Esophagus muscularis mucosa (tissue), 4 donors: ENCODE results near the gene ATN1.

ENCODE experiments used
- EP300 ChIP-seq: sonication (generic); formaldehyde crosslinking; IDR thresholded peaks from one replicate; pipeline ENCODE4 v1.6.1; 2017; ENCODE audit warnings: antibody characterized with exemption
- POLR2A ChIP-seq: fragments of 450-650 bp; IDR thresholded peaks from one replicate; pipeline ENCODE4 v1.6.1; 2017; ENCODE audit warnings: antibody characterized with exemption, moderate library complexity, mild to moderate bottlenecking, low read depth
- TF ChIP-seq, protein P1 (sequence below), 3 experiments: fragments of 200-600 bp in 2 of 3; fragments of 450-650 bp in 1 of 3; sonication (generic) in 2 of 3; IDR thresholded peaks; one replicate each; pipeline ENCODE4 v1.5.1; 2017 to 2019; ENCODE audit warnings: antibody characterized with exemption in 3 of 3, mild to moderate bottlenecking in 2 of 3, moderate library complexity in 1 of 3

DNA sequence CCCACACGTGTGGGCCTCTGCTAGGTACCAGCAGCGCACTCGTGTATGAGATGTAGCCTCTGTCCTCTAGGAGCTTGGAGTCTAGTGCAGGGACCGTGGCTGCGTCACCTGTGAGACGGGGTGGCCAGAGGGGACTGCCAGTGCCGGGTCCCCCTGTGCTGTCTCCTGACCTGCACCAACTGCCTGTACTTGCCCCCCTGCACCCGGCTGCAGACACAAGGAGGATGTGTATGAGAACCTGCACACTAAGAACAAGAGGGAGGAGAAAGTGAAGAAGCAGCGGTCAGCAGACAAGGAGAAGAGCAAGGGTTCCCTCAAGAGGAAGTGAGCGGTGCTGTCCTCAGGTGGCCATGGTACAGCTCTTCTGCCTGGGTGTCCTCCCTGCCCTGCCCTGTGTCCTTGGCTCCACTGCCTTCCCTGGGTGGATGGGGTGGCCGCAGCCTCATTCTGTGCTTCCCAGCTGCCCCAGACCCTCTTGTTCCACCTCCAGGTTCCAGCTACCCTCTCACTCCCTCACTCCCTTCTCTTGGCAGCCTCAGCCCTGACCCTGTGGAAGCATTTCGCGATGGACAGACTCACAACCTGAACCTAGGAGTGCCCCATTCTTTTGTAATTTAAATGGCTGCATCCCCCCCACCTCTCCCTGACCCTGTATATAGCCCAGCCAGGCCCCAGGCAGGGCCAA lies 33.0 kb downstream of the ATN1 start:
- TF ChIP-seq POLR2A (no peak), EP300 (no peak)
- TF ChIP-seq, protein P1, sequence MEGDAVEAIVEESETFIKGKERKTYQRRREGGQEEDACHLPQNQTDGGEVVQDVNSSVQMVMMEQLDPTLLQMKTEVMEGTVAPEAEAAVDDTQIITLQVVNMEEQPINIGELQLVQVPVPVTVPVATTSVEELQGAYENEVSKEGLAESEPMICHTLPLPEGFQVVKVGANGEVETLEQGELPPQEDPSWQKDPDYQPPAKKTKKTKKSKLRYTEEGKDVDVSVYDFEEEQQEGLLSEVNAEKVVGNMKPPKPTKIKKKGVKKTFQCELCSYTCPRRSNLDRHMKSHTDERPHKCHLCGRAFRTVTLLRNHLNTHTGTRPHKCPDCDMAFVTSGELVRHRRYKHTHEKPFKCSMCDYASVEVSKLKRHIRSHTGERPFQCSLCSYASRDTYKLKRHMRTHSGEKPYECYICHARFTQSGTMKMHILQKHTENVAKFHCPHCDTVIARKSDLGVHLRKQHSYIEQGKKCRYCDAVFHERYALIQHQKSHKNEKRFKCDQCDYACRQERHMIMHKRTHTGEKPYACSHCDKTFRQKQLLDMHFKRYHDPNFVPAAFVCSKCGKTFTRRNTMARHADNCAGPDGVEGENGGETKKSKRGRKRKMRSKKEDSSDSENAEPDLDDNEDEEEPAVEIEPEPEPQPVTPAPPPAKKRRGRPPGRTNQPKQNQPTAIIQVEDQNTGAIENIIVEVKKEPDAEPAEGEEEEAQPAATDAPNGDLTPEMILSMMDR (IDR thresholded peaks at IDR 0.05) = no peak
